Measurements from ENCODE around the gene GGT7.

The GGT7 gene

DNA sequence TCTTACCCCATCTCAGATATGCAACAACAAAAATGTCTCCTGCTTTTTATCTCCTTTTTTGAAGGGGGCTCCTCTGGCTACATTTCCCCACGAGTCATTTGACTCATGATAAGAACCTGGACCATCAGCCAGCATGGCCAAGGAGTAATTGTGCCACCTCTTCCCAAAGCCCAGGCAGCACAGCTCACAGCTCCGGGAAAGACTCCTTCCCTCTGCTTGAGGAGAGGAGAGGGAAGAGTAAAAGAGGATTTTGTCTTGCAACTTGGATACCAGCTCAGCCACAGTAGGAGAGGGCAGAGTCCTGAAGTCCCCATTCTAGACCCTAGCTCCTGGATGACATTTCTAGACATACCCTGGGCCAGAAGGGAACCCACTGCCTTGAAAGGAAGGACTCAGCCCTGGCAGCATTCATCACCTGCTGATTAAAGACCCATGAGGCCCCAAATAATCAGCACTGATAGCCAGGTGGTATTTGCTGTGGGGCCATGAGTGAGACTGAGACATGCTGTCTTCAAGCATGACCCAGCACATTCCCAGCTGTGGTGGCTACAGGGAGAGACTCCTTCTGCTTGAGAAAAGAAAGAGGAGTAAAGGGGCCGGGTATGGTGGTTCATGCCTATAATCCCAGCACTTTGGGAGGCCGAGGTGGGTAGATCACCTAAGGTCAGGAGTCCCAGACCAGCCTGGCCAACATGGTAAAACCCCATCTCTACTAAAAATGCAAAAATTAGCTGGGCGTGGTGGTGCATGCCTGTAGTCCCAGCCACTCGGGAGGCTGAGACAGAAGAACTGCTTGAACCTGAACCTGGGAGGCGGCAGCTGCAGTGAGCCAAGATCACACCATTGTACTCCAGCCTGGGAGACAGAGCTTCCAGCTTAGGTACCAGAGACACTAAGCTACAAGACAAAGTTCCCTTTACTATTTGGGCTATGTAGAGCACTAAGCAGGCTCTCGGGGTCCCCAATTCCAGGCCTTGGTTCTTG is 75.4 kb downstream of the GGT7 start:
- CTCF ChIA-PET = no interaction called here

More for the DNA sequence above, 75.4 kb downstream of the GGT7 start:
- no peaks in the 10 kb centered on the region for H3K4me1 ChIP-seq (ENCODE audit: control extremely low read depth in 1 of 4, control insufficient read depth in 4 of 4, insufficient read depth in 4 of 4, low read length in 3 of 4)
- H3K4me3 ChIP-seq (ENCODE audit: control insufficient read depth in 1 of 7, extremely low read depth in 1 of 7, insufficient read depth in 4 of 7, low read depth in 2 of 7, low read length in 6 of 7) = no peak overlapping the region
- no peak overlapping the region for H3K27ac ChIP-seq (ENCODE audit: insufficient read depth in 1 of 2, low read depth in 1 of 2, low read length in 2 of 2, poor library complexity in 1 of 2, severe bottlenecking in 2 of 2)
- POLR2A ChIA-PET = no interaction called here
- peaks cover 0 to 9% (median 2%) of the 10 kb centered on the region in 5 experiments for H3K9me3 ChIP-seq (ENCODE audit: control extremely low read depth in 1 of 5, control insufficient read depth in 4 of 5, insufficient read depth in 2 of 5, low read depth in 1 of 5, low read length in 4 of 5)
- 98% methylated on average over 5 of the region's 8 CpGs for WGBS (ENCODE audit: insufficient coverage)
- DNase-seq = no peak
- H3K36me3 ChIP-seq (ENCODE audit: control insufficient read depth in 4 of 4, insufficient read depth in 4 of 4, low read length in 3 of 4) = peaks cover 0 to 3% (median 2%) of the 10 kb centered on the region in 4 experiments
- H3K27me3 ChIP-seq (replicated peaks in 2 of 5; ENCODE audit: control insufficient read depth in 4 of 5, insufficient read depth in 5 of 5, low read length in 4 of 5) = no peaks in the 10 kb centered on the region
